Esophagus muscularis mucosa (tissue), 4 donors: ENCODE results near the gene ADGRB3.

ENCODE experiments used
- EP300 ChIP-seq: sonication (generic); formaldehyde crosslinking; IDR thresholded peaks from one replicate; pipeline ENCODE4 v1.6.1; 2017; ENCODE audit warnings: antibody characterized with exemption
- POLR2A ChIP-seq: fragments of 450-650 bp; IDR thresholded peaks from one replicate; pipeline ENCODE4 v1.6.1; 2017; ENCODE audit warnings: antibody characterized with exemption, moderate library complexity, mild to moderate bottlenecking, low read depth
- POLR2AphosphoS5 ChIP-seq, 2 donors: sonication (generic); formaldehyde crosslinking; IDR thresholded peaks; one replicate each; pipeline ENCODE4 v1.6.1; 2017; ENCODE audit warnings: antibody characterized with exemption in 2 of 2
- TF ChIP-seq, protein P1 (sequence below), 3 experiments: fragments of 200-600 bp in 2 of 3; fragments of 450-650 bp in 1 of 3; sonication (generic) in 2 of 3; IDR thresholded peaks; one replicate each; pipeline ENCODE4 v1.5.1; 2017 to 2019; ENCODE audit warnings: antibody characterized with exemption in 3 of 3, mild to moderate bottlenecking in 2 of 3, moderate library complexity in 1 of 3

DNA sequence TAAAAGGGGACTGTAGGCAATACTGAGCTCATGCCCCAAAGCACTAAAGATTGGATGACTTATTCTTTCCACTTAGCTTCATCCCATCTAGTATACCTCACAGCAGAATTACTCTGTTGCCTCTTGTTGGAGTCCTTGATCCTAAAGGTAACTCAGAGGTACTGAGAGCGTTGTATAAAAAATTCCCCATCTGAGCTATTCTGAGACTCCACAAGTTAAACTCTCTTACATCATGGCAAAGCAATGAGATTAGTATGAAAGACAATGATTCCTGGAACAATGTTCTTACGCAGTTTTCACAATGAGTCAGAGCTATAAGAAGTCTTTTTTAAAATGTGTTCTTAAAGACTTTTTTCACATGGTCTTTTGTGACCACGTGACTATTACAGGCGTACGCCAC, 370.1 kb downstream of the ADGRB3 start:
- no peak for TF ChIP-seq POLR2AphosphoS5 (IDR thresholded peaks at IDR 0.05)
- TF ChIP-seq, protein P1, sequence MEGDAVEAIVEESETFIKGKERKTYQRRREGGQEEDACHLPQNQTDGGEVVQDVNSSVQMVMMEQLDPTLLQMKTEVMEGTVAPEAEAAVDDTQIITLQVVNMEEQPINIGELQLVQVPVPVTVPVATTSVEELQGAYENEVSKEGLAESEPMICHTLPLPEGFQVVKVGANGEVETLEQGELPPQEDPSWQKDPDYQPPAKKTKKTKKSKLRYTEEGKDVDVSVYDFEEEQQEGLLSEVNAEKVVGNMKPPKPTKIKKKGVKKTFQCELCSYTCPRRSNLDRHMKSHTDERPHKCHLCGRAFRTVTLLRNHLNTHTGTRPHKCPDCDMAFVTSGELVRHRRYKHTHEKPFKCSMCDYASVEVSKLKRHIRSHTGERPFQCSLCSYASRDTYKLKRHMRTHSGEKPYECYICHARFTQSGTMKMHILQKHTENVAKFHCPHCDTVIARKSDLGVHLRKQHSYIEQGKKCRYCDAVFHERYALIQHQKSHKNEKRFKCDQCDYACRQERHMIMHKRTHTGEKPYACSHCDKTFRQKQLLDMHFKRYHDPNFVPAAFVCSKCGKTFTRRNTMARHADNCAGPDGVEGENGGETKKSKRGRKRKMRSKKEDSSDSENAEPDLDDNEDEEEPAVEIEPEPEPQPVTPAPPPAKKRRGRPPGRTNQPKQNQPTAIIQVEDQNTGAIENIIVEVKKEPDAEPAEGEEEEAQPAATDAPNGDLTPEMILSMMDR (IDR thresholded peaks at IDR 0.05), result no peak
- no peak for TF ChIP-seq POLR2A
- no peak for TF ChIP-seq EP300
